ENCODE measurements around the gene CCDC107.

Gene CCDC107

GRCh38 chr9:35708146-35708545 lies 50.1 kb downstream of the CCDC107 start:
- DNase-seq, result no peak

GRCh38 chr9:35710818-35711500 lies 52.9 kb downstream of the CCDC107 start:
- DNase-seq, result no peak

Data from activated CD4-positive, alpha-beta T cell treated with anti-CD3 and anti-CD28 coated beads for 1 hour (primary cell).